LNCaP clone FGC (cell line): Measurements from ENCODE around the gene YPEL2.

ENCODE experiments used
- DNase-seq: peaks from one replicate; pipeline ENCODE4 v3.0.0-alpha.2; 2011; ENCODE audit warnings: low read depth
- H3K4me3 ChIP-seq: 2 replicates; pipeline ENCODE4 v1.5.1; 2011; ENCODE audit warnings: mild to moderate bottlenecking, low read depth, low read length, control low read depth
- TF ChIP-seq, protein P1 (sequence below): IDR thresholded peaks from 2 replicates; pipeline ENCODE4 v1.5.1; 2012; ENCODE audit warnings: mild to moderate bottlenecking; ENCODE audit not compliant: control insufficient read depth, insufficient read depth; ENCODE audit errors: extremely low read depth

The YPEL2 gene

DNA sequence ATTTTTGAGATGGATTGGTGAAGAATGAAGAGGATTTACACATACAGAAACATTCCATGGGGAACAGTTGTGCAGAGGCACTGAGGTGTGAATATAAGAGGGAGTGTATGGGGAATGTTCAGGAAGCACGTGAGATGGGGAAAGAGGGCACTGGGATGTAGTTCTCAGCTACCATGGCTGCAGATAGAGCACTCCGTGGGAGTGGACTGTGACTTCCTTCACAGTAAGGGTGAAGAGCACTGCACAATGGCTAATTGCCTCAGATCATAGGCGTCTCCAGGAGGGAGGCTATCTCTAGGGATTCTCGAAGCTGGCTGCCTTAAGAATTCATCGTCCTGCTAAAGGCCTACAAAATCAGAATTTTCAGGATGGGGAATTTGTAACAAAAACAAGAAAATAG is 7.0 kb downstream of the YPEL2 start:
- no peak for DNase-seq
- H3K4me3 ChIP-seq, result no peak overlapping the region
- TF ChIP-seq, protein P1, sequence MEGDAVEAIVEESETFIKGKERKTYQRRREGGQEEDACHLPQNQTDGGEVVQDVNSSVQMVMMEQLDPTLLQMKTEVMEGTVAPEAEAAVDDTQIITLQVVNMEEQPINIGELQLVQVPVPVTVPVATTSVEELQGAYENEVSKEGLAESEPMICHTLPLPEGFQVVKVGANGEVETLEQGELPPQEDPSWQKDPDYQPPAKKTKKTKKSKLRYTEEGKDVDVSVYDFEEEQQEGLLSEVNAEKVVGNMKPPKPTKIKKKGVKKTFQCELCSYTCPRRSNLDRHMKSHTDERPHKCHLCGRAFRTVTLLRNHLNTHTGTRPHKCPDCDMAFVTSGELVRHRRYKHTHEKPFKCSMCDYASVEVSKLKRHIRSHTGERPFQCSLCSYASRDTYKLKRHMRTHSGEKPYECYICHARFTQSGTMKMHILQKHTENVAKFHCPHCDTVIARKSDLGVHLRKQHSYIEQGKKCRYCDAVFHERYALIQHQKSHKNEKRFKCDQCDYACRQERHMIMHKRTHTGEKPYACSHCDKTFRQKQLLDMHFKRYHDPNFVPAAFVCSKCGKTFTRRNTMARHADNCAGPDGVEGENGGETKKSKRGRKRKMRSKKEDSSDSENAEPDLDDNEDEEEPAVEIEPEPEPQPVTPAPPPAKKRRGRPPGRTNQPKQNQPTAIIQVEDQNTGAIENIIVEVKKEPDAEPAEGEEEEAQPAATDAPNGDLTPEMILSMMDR, result no peak

DNA sequence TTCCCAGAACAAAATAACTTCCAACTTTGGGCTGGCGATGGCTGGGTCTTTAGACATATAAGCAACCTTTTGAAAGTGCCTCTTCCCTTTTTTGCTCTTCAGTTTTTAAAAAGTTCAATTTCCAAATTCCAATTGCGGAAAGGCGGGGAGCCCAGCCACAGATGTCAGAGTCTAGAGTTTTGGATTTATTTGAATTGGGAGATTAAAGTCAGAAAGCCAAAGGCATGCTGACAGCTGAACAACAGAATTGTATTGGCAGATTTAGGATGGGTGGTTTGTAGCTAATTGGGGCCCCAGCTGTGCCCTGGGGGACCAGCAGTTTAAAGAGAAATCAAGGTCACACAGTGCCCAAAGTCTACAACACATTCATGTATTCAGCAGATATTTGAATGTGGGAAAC is 10.5 kb downstream of the YPEL2 start:
- H3K4me3 ChIP-seq, result no peak overlapping the region
- TF ChIP-seq, protein P1, result no peak
- DNase-seq, result no peak

DNA sequence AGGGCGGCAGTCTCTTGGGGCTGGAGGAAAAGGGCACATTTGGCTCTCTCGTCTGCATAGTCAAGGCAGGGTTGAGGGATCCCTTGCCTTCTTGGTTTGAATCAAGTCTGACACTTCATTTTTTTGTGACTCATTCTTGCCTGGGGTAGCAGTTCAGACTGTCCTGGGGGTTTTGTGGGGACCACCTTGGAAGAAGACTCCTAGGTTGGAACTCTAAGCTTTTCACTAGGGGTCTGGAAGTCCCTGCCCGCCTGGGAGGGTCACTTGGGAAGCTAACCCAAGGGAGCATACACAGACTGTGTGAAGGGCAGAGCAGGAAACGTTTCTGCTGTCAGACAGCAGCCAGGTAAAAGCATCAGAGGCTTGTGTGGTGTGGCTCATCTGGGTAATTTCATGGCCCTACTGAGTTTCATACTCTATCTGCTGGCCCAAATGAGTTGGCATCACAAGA is 11.3 kb downstream of the YPEL2 start:
- TF ChIP-seq, protein P1, result no peak
- no peak for DNase-seq
- no peak overlapping the region for H3K4me3 ChIP-seq

DNA sequence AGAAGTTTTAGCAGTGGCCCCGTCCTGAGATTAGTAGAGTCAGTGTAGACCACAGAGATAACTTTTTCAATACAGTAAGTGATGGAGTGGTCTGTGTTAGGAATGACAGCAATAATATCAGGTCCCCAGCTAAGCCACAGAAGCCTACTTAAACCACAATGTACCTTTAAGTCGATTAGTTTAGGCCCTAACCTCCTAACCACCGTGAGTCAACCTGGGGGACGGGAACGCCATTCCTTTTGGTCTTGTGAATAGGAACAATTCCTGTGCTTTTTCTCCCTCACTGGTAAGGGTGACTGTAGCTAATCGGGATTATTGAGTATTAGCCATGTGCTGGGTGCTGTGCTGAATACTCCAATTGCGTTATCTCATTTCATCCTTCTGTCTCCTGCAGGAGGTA is 14.0 kb downstream of the YPEL2 start:
- TF ChIP-seq, protein P1, result no peak
- no peak for DNase-seq
- H3K4me3 ChIP-seq, result no peak overlapping the region

DNA sequence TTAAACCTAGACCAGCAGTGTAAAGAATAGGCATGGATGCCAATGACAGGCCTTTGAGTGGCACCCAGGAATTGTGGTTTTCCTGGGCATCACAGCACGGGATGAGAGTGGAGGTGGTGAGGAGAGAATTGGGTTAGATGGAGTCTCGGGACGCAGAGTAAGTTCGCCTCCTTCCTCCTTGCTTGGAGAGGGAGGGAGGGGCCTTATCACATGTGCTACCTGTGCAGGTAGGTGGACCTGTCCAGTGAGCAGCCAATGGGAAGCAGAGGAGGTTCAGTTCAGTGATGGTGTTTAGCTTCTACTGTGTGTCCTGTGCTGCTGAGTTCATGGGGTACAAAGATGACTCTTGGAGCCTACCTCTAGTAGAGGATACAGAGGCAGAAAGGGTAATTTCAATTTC is 14.9 kb downstream of the YPEL2 start:
- DNase-seq, result no peak
- TF ChIP-seq, protein P1, result no peak
- H3K4me3 ChIP-seq, result no peak overlapping the region

DNA sequence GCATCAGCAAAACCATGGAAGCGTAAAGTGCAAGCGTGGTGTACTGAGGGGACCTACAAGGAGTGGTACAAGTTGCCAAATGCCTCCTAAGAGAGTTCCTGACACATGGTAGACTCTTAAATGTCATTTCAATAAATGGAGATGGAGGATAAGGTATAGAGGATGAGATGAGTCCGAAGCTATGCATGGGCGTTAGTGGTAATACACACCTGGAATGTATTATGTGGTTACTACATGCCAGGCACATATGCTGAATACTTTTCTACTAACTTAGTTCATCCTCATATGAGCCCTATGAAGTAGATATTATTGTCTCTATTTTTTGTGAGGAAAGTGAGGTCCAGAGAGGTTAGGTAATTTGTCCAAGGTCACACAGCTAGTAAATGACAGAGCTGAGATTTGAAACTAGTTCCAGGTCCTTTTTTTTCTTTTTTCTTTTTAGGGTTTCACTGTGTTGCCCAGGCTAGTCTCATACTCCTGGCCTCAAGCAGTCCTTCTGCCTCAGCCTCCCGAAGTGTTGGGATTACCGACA is 15.5 kb downstream of the YPEL2 start:
- DNase-seq, result no peak
- no peak overlapping the region for H3K4me3 ChIP-seq
- TF ChIP-seq, protein P1, result no peak

DNA sequence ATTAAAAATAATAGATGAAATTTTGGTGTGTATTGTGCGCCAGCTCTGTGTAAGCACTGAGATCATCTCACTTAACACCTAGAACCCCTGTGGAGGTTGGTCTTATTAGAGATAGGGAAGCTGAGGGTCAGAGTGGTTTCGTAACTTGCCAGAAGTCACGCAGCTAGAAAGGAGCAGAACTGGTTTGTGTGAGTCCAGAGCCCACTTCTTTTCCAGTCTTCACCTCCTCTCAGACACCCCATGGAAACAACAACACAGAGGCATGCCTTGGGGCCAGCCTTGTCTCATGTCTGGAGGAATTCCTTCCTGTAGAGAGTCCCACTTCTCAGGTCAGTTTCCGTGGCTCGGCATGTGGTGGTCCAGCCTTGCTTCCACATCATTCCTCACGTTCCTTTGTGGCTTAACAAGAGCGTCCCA is 16.5 kb downstream of the YPEL2 start:
- TF ChIP-seq, protein P1, result no peak
- no peak overlapping the region for H3K4me3 ChIP-seq
- no peak for DNase-seq
